C4-2B (cell line): ENCODE measurements around the gene TAS2R39.

Source experiments
- CTCF ChIP-seq: fragments of 450-650 bp; conservative IDR thresholded peaks from 2 replicates; pipeline ENCODE4 v1.5.1; 2017; ENCODE audit warnings: mild to moderate bottlenecking
- ZFX ChIP-seq: fragments of 450-650 bp; IDR thresholded peaks from 2 replicates; pipeline ENCODE4 v1.6.1; 2017

- TF ChIP-seq CTCF (no peak), ZFX (no peak)
These were observed 35.2 kb upstream of the TAS2R39 start for GRCh38 chr7:143148050-143148449.
